Thyroid gland (tissue), 4 donors: ENCODE results near the gene UBAC1. TPM values are rescaled to one million over a fixed set of nuclear protein-coding genes. Genes with fewer than 3 reads are reported as not detected.

Source experiments
- DNase-seq, 2 donors: peaks; one replicate each; pipeline ENCODE4 v3.0.0-alpha.2; 2019
- H3K27ac ChIP-seq, 3 donors: fragments of 200-600 bp; sonication (generic); 1 replicate in 2 of 3; 2 replicates in 1 of 3; pipeline ENCODE4 v1.5.1; 2016 to 2019; ENCODE audit warnings: mild to moderate bottlenecking in 1 of 3, moderate library complexity in 1 of 3
- H3K27me3 ChIP-seq: fragments of 200-600 bp; sonication (generic); one replicate; pipeline ENCODE4 v1.5.1; 2019
- H3K36me3 ChIP-seq, 2 donors: fragments of 200-600 bp; sonication (generic); one replicate each; pipeline ENCODE4 v1.5.1; 2016 to 2019
- H3K4me1 ChIP-seq, 2 donors: fragments of 200-600 bp; sonication (generic); one replicate each; pipeline ENCODE4 v1.5.1; 2017 to 2019
- H3K4me3 ChIP-seq, 3 donors: fragments of 200-600 bp; sonication (generic); replicated peaks in 1 of 3; 1 replicate in 2 of 3; 2 replicates in 1 of 3; pipeline ENCODE4 v1.5.1; 2016; ENCODE audit warnings: mild to moderate bottlenecking in 1 of 3
- H3K9me3 ChIP-seq: fragments of 200-600 bp; sonication (generic); one replicate; pipeline ENCODE4 v1.5.1; 2017
- POLR2A ChIP-seq, 2 donors: fragments of 450-650 bp; IDR thresholded peaks; one replicate each; pipeline ENCODE4 v1.6.1; 2017; ENCODE audit warnings: antibody characterized with exemption in 2 of 2, mild to moderate bottlenecking in 2 of 2, moderate library complexity in 1 of 2
- WGBS, 2 donors: methylation state at CpG; one replicate each; pipeline ENCODE4 v1.1.5; 2017; 5-methylcytosine and 5-hydroxymethylcytosine counted together
- intact Hi-C: fragments of 100-400 bp; cut with DNase I; formaldehyde crosslinking; loops from one replicate; pipeline ENCODE4 v1.15.1; 2023
- total RNA-seq, 4 donors: library from RNA; depleted of rRNA; stranded (reverse); fragments of >200 nt; gene quantifications; one replicate each; pipeline ENCODE4 v1.2.3, GENCODE V29; 2016
- TF ChIP-seq, protein P1 (sequence below), 6 experiments: fragments of 200-600 bp in 3 of 6; fragments of 450-650 bp in 3 of 6; sonication (generic) in 3 of 6; IDR thresholded peaks; one replicate each; pipeline ENCODE4 v1.5.1; 2016 to 2019; ENCODE audit warnings: antibody characterized with exemption in 6 of 6, mild to moderate bottlenecking in 2 of 6, inconsistent platforms in 1 of 6, moderate library complexity in 1 of 6

The UBAC1 gene
- total RNA-seq, 4 donors from 2014 or later: 37.9 to 56.2 (median 44.2) TPM

GRCh38 chr9:135903358-135903656 is 57.9 kb downstream of the UBAC1 start:
- Histone ChIP-seq H3K4me1 (peaks cover 11 to 15% of the 10 kb centered on the region in 2 donors), H3K9me3 (no peaks in the 10 kb centered on the region)

DNA sequence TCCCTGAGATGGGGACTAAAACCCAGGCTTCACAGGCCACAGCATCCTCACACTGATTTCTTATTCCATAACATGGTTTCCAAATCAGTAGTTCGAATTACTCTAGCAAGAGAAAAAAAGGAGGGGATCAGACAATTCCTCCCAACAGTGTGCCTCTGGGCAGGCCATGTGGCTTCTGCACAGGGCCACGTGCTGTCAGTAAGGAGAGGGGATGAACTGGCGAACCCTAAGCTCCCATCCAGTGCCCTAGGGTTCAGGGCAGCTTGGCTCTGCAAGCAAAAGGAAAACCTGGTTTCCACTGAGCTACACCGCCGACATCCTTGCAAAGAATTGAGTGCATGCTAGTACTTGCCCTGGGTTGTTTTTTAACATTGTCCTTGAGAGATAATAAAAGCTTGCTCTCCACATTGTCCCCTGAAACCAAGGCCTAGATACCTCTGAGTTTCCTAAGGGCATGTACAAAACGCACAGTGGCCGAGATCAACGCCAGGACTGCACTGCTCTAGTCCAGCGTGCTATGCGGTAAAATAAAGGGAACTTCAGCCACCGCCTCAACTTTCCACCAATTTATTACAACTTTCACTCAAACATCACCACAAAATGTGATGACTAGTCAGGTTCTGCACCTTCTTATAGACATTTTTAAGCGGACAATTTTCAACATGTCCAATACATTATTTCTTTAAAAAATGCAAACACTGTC is 58.4 kb downstream of the UBAC1 start:
- no peak overlapping the region for H3K27ac ChIP-seq
- TF ChIP-seq, protein P1, sequence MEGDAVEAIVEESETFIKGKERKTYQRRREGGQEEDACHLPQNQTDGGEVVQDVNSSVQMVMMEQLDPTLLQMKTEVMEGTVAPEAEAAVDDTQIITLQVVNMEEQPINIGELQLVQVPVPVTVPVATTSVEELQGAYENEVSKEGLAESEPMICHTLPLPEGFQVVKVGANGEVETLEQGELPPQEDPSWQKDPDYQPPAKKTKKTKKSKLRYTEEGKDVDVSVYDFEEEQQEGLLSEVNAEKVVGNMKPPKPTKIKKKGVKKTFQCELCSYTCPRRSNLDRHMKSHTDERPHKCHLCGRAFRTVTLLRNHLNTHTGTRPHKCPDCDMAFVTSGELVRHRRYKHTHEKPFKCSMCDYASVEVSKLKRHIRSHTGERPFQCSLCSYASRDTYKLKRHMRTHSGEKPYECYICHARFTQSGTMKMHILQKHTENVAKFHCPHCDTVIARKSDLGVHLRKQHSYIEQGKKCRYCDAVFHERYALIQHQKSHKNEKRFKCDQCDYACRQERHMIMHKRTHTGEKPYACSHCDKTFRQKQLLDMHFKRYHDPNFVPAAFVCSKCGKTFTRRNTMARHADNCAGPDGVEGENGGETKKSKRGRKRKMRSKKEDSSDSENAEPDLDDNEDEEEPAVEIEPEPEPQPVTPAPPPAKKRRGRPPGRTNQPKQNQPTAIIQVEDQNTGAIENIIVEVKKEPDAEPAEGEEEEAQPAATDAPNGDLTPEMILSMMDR (IDR thresholded peaks at IDR 0.05): no peak
- no peak for TF ChIP-seq POLR2A (IDR thresholded peaks at IDR 0.05)
- peaks cover 8 to 13% of the 10 kb centered on the region in 2 donors for H3K4me1 ChIP-seq
- intact Hi-C loops: no loop called here
- no peaks in the 10 kb centered on the region for H3K9me3 ChIP-seq
- DNase-seq: no peak
- no peak overlapping the region for H3K4me3 ChIP-seq
- H3K27me3 ChIP-seq: no peaks in the 10 kb centered on the region
- H3K36me3 ChIP-seq: no peaks in the 10 kb centered on the region
- 88 to 92% methylated on average over 12 of the region's 12 CpGs for whole genome bisulfite sequencing, 2 donors

More at GRCh38 chr9:135903358-135903656, 57.9 kb downstream of the UBAC1 start:
- TF ChIP-seq POLR2A (IDR thresholded peaks at IDR 0.05): no peak
- TF ChIP-seq, protein P1 (IDR thresholded peaks at IDR 0.05): no peak
- DNase-seq: no peak
- H3K27ac ChIP-seq: no peak overlapping the region
- H3K4me3 ChIP-seq: no peak overlapping the region
- intact Hi-C loops: no loop called here
- H3K36me3 ChIP-seq: no peaks in the 10 kb centered on the region
- no peaks in the 10 kb centered on the region for H3K27me3 ChIP-seq
- 66 to 75% methylated on average over 3 of the region's 3 CpGs for WGBS, 2 donors

DNA sequence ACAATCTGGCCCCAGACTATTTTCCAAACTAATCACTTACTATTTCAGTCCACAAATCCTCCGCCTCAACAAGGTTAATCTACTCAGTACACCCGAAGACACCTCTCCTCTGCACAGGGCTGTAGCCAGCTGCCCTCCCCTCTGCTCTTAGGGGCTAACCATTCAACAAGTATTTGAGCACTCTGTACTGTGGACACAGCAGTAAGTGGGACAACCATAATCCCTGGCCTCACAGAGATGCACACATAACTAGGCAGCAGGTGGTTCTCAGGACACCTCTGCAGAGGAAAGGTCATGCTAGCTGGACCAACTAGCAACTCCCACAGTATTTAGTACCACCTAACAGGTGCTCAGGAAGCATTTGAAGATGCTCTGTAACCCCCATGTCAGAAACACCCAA is 59.3 kb downstream of the UBAC1 start:
- H3K27ac ChIP-seq: no peak overlapping the region
- 73 to 95% methylated on average over 2 of the region's 2 CpGs for WGBS, 2 donors
- H3K9me3 ChIP-seq: no peaks in the 10 kb centered on the region
- H3K27me3 ChIP-seq: no peaks in the 10 kb centered on the region
- no peaks in the 10 kb centered on the region for H3K36me3 ChIP-seq
- TF ChIP-seq, protein P1 (IDR thresholded peaks at IDR 0.05): no peak
- TF ChIP-seq POLR2A (IDR thresholded peaks at IDR 0.05): no peak
- H3K4me3 ChIP-seq: no peak overlapping the region
- intact Hi-C loops: no loop called here
- no peak for DNase-seq
- H3K4me1 ChIP-seq: peaks cover 8 to 13% of the 10 kb centered on the region in 2 donors

DNA sequence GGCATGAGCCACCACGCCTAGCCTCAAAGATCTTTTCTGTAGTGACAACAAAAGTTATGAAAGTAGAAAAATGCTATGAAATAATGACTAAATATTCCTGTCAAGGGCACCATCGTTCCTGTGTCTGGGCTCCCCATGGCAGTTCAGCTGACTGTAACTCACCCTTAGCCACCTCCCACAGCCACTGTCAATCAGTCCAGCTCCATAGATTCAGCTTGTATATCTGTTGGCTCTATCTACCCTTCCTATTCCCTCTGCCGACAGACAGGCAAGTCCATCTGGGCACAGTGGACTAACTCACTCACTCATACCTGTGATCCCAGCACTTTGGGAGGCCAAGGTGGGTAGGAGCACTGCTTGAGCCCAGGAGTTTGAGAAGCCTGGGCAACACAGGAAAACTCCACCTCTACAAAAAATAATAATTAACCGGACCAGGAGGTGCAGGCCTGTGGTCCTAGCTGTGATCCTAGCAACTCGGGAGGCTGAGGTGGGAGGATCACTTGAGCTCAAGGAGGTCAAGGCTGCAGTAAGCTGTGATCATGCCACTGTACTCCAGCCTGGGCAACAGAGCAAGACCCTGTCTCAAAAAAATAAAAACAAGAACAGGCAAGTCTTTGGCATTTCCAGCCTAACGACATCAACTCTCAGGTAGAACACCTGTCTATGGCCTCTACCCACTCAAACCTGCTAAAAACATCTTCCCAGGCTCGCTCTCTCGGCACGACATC is 60.0 kb downstream of the UBAC1 start:
- no peak overlapping the region for H3K27ac ChIP-seq
- intact Hi-C loops: no loop called here
- H3K36me3 ChIP-seq: no peaks in the 10 kb centered on the region
- no peak for TF ChIP-seq POLR2A (IDR thresholded peaks at IDR 0.05)
- TF ChIP-seq, protein P1 (IDR thresholded peaks at IDR 0.05): no peak
- no peak overlapping the region for H3K4me3 ChIP-seq
- H3K9me3 ChIP-seq: no peaks in the 10 kb centered on the region
- WGBS, 2 donors: 87 to 90% methylated on average over 9 of the region's 9 CpGs
- no peak for DNase-seq
- H3K27me3 ChIP-seq: no peaks in the 10 kb centered on the region
- peaks cover 7 to 12% of the 10 kb centered on the region in 2 donors for H3K4me1 ChIP-seq
